ENCODE data around the gene RHOD. TPM values are rescaled to one million over a fixed set of nuclear protein-coding genes. Genes with fewer than 3 reads are reported as not detected.

RHOD gene
- total RNA-seq, 1 donor from 2014 or later: 16.7 TPM

GRCh38 chr11:67051945-67052488, 4.6 kb upstream of the RHOD start:
- no peak for TF ChIP-seq CTCF (IDR thresholded peaks at IDR 0.05)
- H3K27ac ChIP-seq: no peak overlapping the region
- peaks cover 10% of the 10 kb centered on the region for H3K4me1 ChIP-seq
- no peak for ATAC-seq
- intact Hi-C loops (cut with DNase I): no loop called here
- H3K36me3 ChIP-seq: no peaks in the 10 kb centered on the region
- H3K27me3 ChIP-seq: no peaks in the 10 kb centered on the region
- no peak overlapping the region for H3K4me3 ChIP-seq
- no peak for DNase-seq
- no peaks in the 10 kb centered on the region for H3K9me3 ChIP-seq

GRCh38 chr11:67052891-67053290, 3.8 kb upstream of the RHOD start:
- ATAC-seq (no peak), DNase-seq (no peak)
- H3K27ac ChIP-seq: no peak overlapping the region
- no peaks in the 10 kb centered on the region for H3K27me3 ChIP-seq
- peaks cover 17% of the 10 kb centered on the region for H3K4me1 ChIP-seq
- intact Hi-C loops (cut with DNase I): no loop called here
- no peak overlapping the region for H3K4me3 ChIP-seq
- no peaks in the 10 kb centered on the region for H3K9me3 ChIP-seq
- no peak for TF ChIP-seq CTCF (IDR thresholded peaks at IDR 0.05)
- no peaks in the 10 kb centered on the region for H3K36me3 ChIP-seq

- H3K36me3 ChIP-seq: no peaks in the 10 kb centered on the region
- H3K4me3 ChIP-seq: no peak overlapping the region
- no peaks in the 10 kb centered on the region for H3K27me3 ChIP-seq
- peak; percentile 69 for TF ChIP-seq CTCF (IDR thresholded peaks at IDR 0.05)
- ATAC-seq (peak; percentile 61), DNase-seq (peak; percentile 75)
- H3K9me3 ChIP-seq: no peaks in the 10 kb centered on the region
- intact Hi-C loops (cut with DNase I): no loop called here
- peaks cover 17% of the 10 kb centered on the region for H3K4me1 ChIP-seq
- no peak overlapping the region for H3K27ac ChIP-seq
Measured at GRCh38 chr11:67053896-67054329, 2.7 kb upstream of the RHOD start.

GRCh38 chr11:67054346-67054835, 2.3 kb upstream of the RHOD start:
- intact Hi-C loops (cut with DNase I): no loop called here
- TF ChIP-seq CTCF (IDR thresholded peaks at IDR 0.05): no peak
- DNase-seq (no peak), ATAC-seq (no peak)
- Histone ChIP-seq H3K4me1 (peaks cover 17% of the 10 kb centered on the region), H3K4me3 (no peak overlapping the region), H3K9me3 (no peaks in the 10 kb centered on the region), H3K36me3 (no peaks in the 10 kb centered on the region), H3K27me3 (no peaks in the 10 kb centered on the region), H3K27ac (no peak overlapping the region)

GRCh38 chr11:67054836-67055523, 1.7 kb upstream of the RHOD start:
- Histone ChIP-seq H3K27me3 (no peaks in the 10 kb centered on the region), H3K4me1 (peaks cover 17% of the 10 kb centered on the region), H3K27ac (no peak overlapping the region), H3K4me3 (no peak overlapping the region), H3K36me3 (no peaks in the 10 kb centered on the region), H3K9me3 (no peaks in the 10 kb centered on the region)
- DNase-seq: peak; percentile 81
- peak; percentile 64 for ATAC-seq
- intact Hi-C loops (cut with DNase I): no loop called here
- TF ChIP-seq CTCF (IDR thresholded peaks at IDR 0.05): no peak
